K562 (cell line): Measurements from ENCODE around the gene LRP1B. TPM values are rescaled to one million over a fixed set of nuclear protein-coding genes. Genes with fewer than 3 reads are reported as not detected.
A peak's percentile ranks its signal among the peaks of the same experiment; 100 is the strongest.

Source experiments
- ATAC-seq: fragments of 200-7000 bp; cut with Tn5 transposase; 3 replicates; pipeline ENCODE4 v1.9.1; 2020; ENCODE audit warnings: moderate library complexity
- BruUV-seq: library from RNA; stranded (reverse); fragments of 400-500 nt; replicated peaks from 2 replicates; lab custom pipeline; 2021; lab: Mats Ljungman, UMichigan
- CTCF ChIA-PET: fragments of 300-600 bp; formaldehyde crosslinking; extraction: SDS; loops from one replicate; lab custom pipeline; 2021; ENCODE audit warnings: low intra/inter-chr PET ratio; lab: Yijun Ruan, JAX
- POLR2A ChIA-PET: fragments of 300-600, 350-650 bp; sonication (Branson Sonifier 250); formaldehyde crosslinking; extraction: SDS; loops from one replicate; lab custom pipeline; 2021; ENCODE audit warnings: antibody characterized with exemption, inconsistent platforms; lab: Yijun Ruan, JAX
- DNase-seq, 4 experiments: peaks; one replicate each; pipeline versions ENCODE4 v3.0.0 to v3.0.0-alpha.2; 2011 to 2018; ENCODE audit warnings: low spot score in 3 of 4, mixed read lengths in 3 of 4; ENCODE audit errors: extremely low read depth in 1 of 4
- FAIRE-seq: peaks from 2 replicates; lab custom pipeline; 2011; peaks lifted over from hg19 to GRCh38; lab: Jason Lieb, UNC
- H2AFZ ChIP-seq: 2 replicates; pipeline ENCODE4 v1.6.0; 2011; ENCODE audit warnings: low read depth, low read length, control low read depth, inconsistent platforms
- H3K27ac ChIP-seq: fragments of 200-600 bp; 3 replicates; pipeline ENCODE4 v1.8.0; 2011; ENCODE audit warnings: low read depth, mild to moderate bottlenecking, control low read depth, inconsistent platforms, low read length, moderate library complexity, mixed read lengths; ENCODE audit errors: extremely low read depth
- H3K27me3 ChIP-seq, 2 experiments: fragments of 300-600 bp in 1 of 2; 2 replicates in 1 of 2; 3 replicates in 1 of 2; pipeline versions ENCODE4 v1.6.0 to v1.8.0; 2011; ENCODE audit warnings: inconsistent platforms in 2 of 2, low read length in 2 of 2, mild to moderate bottlenecking in 1 of 2, mixed read lengths in 1 of 2, moderate library complexity in 1 of 2; ENCODE audit not compliant: control insufficient read depth in 2 of 2, insufficient read depth in 2 of 2
- H3K36me3 ChIP-seq: fragments of 300-600 bp; 3 replicates; pipeline ENCODE4 v1.8.0; 2011; ENCODE audit warnings: mild to moderate bottlenecking, low read length, inconsistent platforms; ENCODE audit not compliant: control insufficient read depth, insufficient read depth
- H3K4me1 ChIP-seq, 2 experiments: fragments of 200-600 bp in 1 of 2; replicated peaks in 1 of 2; 2 replicates in 1 of 2; 3 replicates in 1 of 2; pipeline versions ENCODE4 v1.5.1 to v1.8.0; 2011; ENCODE audit warnings: inconsistent platforms in 2 of 2, low read length in 2 of 2, mild to moderate bottlenecking in 1 of 2, mixed read lengths in 1 of 2, moderate library complexity in 1 of 2; ENCODE audit not compliant: control insufficient read depth in 2 of 2, insufficient read depth in 2 of 2
- H3K4me2 ChIP-seq: 2 replicates; pipeline ENCODE4 v1.6.1; 2011; ENCODE audit warnings: low read length, control low read depth, inconsistent platforms, mixed read lengths; ENCODE audit not compliant: insufficient read depth
- H3K4me3 ChIP-seq: fragments of 200-600 bp; sonication (generic), shearing (Covaris generic); 2 replicates; pipeline ENCODE4 v1.5.1; 2016; ENCODE audit warnings: control low read depth, inconsistent platforms
- H3K79me2 ChIP-seq: fragments of 200-600 bp; 3 replicates; pipeline ENCODE4 v1.8.0; 2011; ENCODE audit warnings: low read length, inconsistent platforms; ENCODE audit not compliant: control insufficient read depth, insufficient read depth
- H3K9ac ChIP-seq, 2 experiments: 2 replicates each; pipeline versions ENCODE4 v1.6.0 to v1.6.1; 2011; ENCODE audit warnings: low read depth in 2 of 2, low read length in 2 of 2, control low read depth in 1 of 2, inconsistent platforms in 1 of 2, mild to moderate bottlenecking in 1 of 2, mixed read lengths in 1 of 2; ENCODE audit not compliant: insufficient read depth in 1 of 2
- H3K9me1 ChIP-seq: one replicate; pipeline ENCODE4 v1.6.0; 2011; ENCODE audit warnings: inconsistent platforms, mild to moderate bottlenecking, low read length, moderate library complexity; ENCODE audit not compliant: control insufficient read depth, insufficient read depth
- H3K9me3 ChIP-seq: replicated peaks from 2 replicates; pipeline ENCODE4 v1.5.1; 2011; ENCODE audit warnings: low read depth, low read length, inconsistent platforms; ENCODE audit not compliant: control insufficient read depth, insufficient read depth
- H4K20me1 ChIP-seq: replicated peaks from 2 replicates; pipeline ENCODE4 v1.6.1; 2011; ENCODE audit warnings: low read length, inconsistent platforms, mixed read lengths; ENCODE audit not compliant: control insufficient read depth, insufficient read depth
- BHLHE40 ChIP-seq: IDR thresholded peaks from 2 replicates; pipeline ENCODE4 v1.6.1; 2011; ENCODE audit warnings: low read length, improper control_type of control experiment
- C11orf30 ChIP-seq: fragments of 450-650 bp; IDR thresholded peaks from 2 replicates; pipeline ENCODE4 v1.6.1; 2016; ENCODE audit warnings: low read depth, mild to moderate bottlenecking
- KLF1 ChIP-seq: fragments of 450-650 bp; IDR thresholded peaks from 2 replicates; pipeline ENCODE4 v1.6.1; 2016; ENCODE audit warnings: missing genetic modification characterization, missing compliant biosample characterization
- ZNF146 ChIP-seq: IDR thresholded peaks from one replicate; pipeline ENCODE4 v1.6.1; 2018; ENCODE audit warnings: missing compliant biosample characterization; ENCODE audit not compliant: unreplicated experiment
- ZNF316 ChIP-seq: fragments of 450-650 bp; IDR thresholded peaks from 2 replicates; pipeline ENCODE4 v1.6.1; 2016
- WGBS: fragments of 100-300 bp; shearing (Covaris generic); methylation state at CpG from one replicate; pipeline ENCODE4 v1.1.6; 2016; ENCODE audit warnings: low coverage, mixed read lengths; ENCODE audit not compliant: insufficient coverage; ENCODE audit errors: missing lambda C conversion rate; 5-methylcytosine and 5-hydroxymethylcytosine counted together
- in situ Hi-C: fragments of 300-500 bp; cut with MboI; formaldehyde crosslinking; loops from 4 replicates; pipeline ENCODE4 v1.15.0; 2018; ENCODE audit warnings: inconsistent platforms, mixed read lengths
- intact Hi-C: fragments of 100-400 bp; cut with micrococcal nuclease; formaldehyde crosslinking; loops from 2 replicates; pipeline ENCODE4 v1.14.2; 2022
- polyA plus RNA-seq, 8 experiments: library from polyadenylated mRNA; depleted of rRNA in 4 of 8; stranded (reverse) in 5 of 8; unstranded in 3 of 8; fragments of >200 nt; fragmentation: Nextera tagmentation in 2 of 8; fragmentation: Illumina TruSeq in 1 of 8; extraction: Ambion mirVana in 2 of 8; extraction: Trizol in 1 of 8; gene quantifications; 2 replicates each; pipeline versions ENCODE4 v1.2.1 to v1.2.3, GENCODE V29; 2011 to 2014; ENCODE audit warnings: inconsistent platforms in 1 of 8, missing spikeins in 1 of 8
- total RNA-seq, 7 experiments: library from RNA; depleted of rRNA in 6 of 7; stranded (reverse); fragments of >200 nt in 6 of 7; fragmentation: Illumina TruSeq in 2 of 7; extraction: Trizol in 2 of 7; gene quantifications; 2 replicates each; pipeline versions ENCODE4 v1.2.1 to v1.2.3, GENCODE V29; 2011 to 2021; ENCODE audit warnings: low replicate concordance in 1 of 7
- TF ChIP-seq, protein P1 (sequence below): sonication (generic); formaldehyde crosslinking; IDR thresholded peaks from 2 replicates; pipeline ENCODE4 v1.8.0; 2023; ENCODE audit warnings: mild to moderate bottlenecking, missing genetic modification reagents

Gene LRP1B
- total and polyA plus RNA-seq, 9 of the 15 experiments (the other 6 are each of a cell fraction or from before 2014, with no cell fraction given), result not detected

DNA sequence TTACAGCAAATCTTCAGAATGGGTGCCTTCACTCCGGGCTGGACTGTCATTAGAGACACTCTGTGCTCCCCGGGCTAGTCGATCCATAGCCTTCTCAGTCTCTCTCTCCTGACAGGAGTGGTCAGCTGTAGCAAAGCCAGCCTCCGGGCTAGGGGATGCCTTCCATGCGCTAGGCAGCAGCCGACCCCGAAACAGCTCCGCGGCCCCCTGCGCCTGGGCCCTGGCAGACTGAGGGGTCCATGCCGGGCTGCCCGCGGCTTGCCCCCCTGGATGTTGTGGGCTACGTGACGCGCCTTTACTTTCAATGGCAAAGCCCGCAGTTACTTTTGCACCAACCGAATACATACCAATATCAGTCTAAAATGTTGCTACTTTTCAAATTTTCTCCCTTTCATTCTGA lies 1447.2 kb downstream of the LRP1B start (continued):
- TF ChIP-seq, protein P1, sequence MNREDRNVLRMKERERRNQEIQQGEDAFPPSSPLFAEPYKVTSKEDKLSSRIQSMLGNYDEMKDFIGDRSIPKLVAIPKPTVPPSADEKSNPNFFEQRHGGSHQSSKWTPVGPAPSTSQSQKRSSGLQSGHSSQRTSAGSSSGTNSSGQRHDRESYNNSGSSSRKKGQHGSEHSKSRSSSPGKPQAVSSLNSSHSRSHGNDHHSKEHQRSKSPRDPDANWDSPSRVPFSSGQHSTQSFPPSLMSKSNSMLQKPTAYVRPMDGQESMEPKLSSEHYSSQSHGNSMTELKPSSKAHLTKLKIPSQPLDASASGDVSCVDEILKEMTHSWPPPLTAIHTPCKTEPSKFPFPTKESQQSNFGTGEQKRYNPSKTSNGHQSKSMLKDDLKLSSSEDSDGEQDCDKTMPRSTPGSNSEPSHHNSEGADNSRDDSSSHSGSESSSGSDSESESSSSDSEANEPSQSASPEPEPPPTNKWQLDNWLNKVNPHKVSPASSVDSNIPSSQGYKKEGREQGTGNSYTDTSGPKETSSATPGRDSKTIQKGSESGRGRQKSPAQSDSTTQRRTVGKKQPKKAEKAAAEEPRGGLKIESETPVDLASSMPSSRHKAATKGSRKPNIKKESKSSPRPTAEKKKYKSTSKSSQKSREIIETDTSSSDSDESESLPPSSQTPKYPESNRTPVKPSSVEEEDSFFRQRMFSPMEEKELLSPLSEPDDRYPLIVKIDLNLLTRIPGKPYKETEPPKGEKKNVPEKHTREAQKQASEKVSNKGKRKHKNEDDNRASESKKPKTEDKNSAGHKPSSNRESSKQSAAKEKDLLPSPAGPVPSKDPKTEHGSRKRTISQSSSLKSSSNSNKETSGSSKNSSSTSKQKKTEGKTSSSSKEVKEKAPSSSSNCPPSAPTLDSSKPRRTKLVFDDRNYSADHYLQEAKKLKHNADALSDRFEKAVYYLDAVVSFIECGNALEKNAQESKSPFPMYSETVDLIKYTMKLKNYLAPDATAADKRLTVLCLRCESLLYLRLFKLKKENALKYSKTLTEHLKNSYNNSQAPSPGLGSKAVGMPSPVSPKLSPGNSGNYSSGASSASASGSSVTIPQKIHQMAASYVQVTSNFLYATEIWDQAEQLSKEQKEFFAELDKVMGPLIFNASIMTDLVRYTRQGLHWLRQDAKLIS (CRISPR knock-in tag), result no peak
- TF ChIP-seq ZNF146 (CRISPR knock-in tag), result no peak
- no peak for TF ChIP-seq BHLHE40

DNA sequence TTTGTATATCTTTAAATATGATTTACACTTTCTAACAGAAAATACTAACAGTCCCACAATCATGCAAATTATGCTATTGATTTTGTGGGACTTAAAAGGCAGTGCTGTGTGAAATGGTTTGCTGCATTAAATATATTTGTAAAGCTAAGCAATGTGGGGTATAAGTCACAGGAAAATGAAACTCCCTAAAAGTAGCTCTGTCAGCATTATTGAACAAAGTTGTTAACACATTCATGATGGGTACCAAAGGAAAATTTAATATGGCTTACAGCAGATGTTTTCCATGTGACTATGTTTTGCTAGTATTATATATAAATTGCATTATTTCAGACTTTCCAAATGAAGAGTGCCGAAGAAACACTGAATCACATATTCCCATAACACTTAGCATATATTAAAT lies 1450.0 kb downstream of the LRP1B start:
- Histone ChIP-seq H3K9ac (no peak overlapping the region), H3K9me3 (no peaks in the 10 kb centered on the region), H3K9me1 (no peaks in the 10 kb centered on the region), H4K20me1 (no peaks in the 10 kb centered on the region), H3K4me2 (no peak overlapping the region), H3K36me3 (no peaks in the 10 kb centered on the region), H3K4me1 (no peaks in the 10 kb centered on the region), H2AFZ (no peak overlapping the region), H3K79me2 (no peaks in the 10 kb centered on the region), H3K4me3 (no peak overlapping the region), H3K27me3 (no peaks in the 10 kb centered on the region), H3K27ac (no peak overlapping the region)
- WGBS, result 0% methylated on average over 1 of the region's 1 CpG
- no peak for FAIRE-seq
- intact Hi-C loops, result no loop called here
- in situ Hi-C loops, result no loop called here
- TF ChIP-seq ZNF316 (peak; percentile 29; the same call in 1 of the 2 replicates), KLF1 (no peak), C11orf30 (peak; percentile 19; the same call in 1 of the 2 replicates)
- ATAC-seq, result no peak
- ChIA-PET CTCF (no interaction called here), POLR2A (no interaction called here)
- DNase-seq, result no peak
- BruUV-seq, result no TSS peak
